Measurements from ENCODE around the gene ATP8B3.

Gene ATP8B3

GRCh38 chr19:1791879-1792278 lies 20.2 kb downstream of the ATP8B3 start:
- no peak overlapping the region for H3K27ac ChIP-seq
- TF ChIP-seq CTCF (conservative IDR thresholded peaks at IDR 0.05) = no peak

- no peak for TF ChIP-seq CTCF (conservative IDR thresholded peaks at IDR 0.05)
- no peak overlapping the region for H3K27ac ChIP-seq
Observed at GRCh38 chr19:1790054-1790792, 21.9 kb downstream of the ATP8B3 start.

GRCh38 chr19:1789261-1790041 lies 22.6 kb downstream of the ATP8B3 start:
- H3K27ac ChIP-seq = no peak overlapping the region
- no peak for TF ChIP-seq CTCF (conservative IDR thresholded peaks at IDR 0.05)

- no peak for TF ChIP-seq CTCF (conservative IDR thresholded peaks at IDR 0.05)
- H3K27ac ChIP-seq = no peak overlapping the region
Observed at GRCh38 chr19:1787116-1787515, 25.0 kb downstream of the ATP8B3 start.

GRCh38 chr19:1786668-1787067 lies 25.4 kb downstream of the ATP8B3 start:
- TF ChIP-seq CTCF (conservative IDR thresholded peaks at IDR 0.05) = no peak
- H3K27ac ChIP-seq = no peak overlapping the region

GRCh38 chr19:1785310-1785709 lies 26.8 kb downstream of the ATP8B3 start:
- no peak for TF ChIP-seq CTCF (conservative IDR thresholded peaks at IDR 0.05)
- no peak overlapping the region for H3K27ac ChIP-seq

GRCh38 chr19:1783874-1784273 lies 28.2 kb downstream of the ATP8B3 start:
- TF ChIP-seq CTCF (conservative IDR thresholded peaks at IDR 0.05) = no peak
- H3K27ac ChIP-seq = no peak overlapping the region

Measured in VCaP (cell line).